Transverse colon (tissue), 4 donors: ENCODE results near the gene ARFGAP1.

ENCODE experiments used
- POLR2AphosphoS5 ChIP-seq, 3 donors: sonication (generic); formaldehyde crosslinking; IDR thresholded peaks; one replicate each; pipeline ENCODE4 v1.6.1; 2016; ENCODE audit warnings: antibody characterized with exemption in 3 of 3
- TF ChIP-seq, protein P1 (sequence below), 5 experiments: fragments of 200-600 bp in 3 of 5; fragments of 450-650 bp in 2 of 5; sonication (generic) in 3 of 5; IDR thresholded peaks; 1 replicate in 2 of 5; 2 replicates in 3 of 5; pipeline ENCODE4 v1.5.1; 2016 to 2017; ENCODE audit warnings: antibody characterized with exemption in 5 of 5, inconsistent platforms in 3 of 5, mild to moderate bottlenecking in 2 of 5, moderate library complexity in 1 of 5

- TF ChIP-seq, protein P1, sequence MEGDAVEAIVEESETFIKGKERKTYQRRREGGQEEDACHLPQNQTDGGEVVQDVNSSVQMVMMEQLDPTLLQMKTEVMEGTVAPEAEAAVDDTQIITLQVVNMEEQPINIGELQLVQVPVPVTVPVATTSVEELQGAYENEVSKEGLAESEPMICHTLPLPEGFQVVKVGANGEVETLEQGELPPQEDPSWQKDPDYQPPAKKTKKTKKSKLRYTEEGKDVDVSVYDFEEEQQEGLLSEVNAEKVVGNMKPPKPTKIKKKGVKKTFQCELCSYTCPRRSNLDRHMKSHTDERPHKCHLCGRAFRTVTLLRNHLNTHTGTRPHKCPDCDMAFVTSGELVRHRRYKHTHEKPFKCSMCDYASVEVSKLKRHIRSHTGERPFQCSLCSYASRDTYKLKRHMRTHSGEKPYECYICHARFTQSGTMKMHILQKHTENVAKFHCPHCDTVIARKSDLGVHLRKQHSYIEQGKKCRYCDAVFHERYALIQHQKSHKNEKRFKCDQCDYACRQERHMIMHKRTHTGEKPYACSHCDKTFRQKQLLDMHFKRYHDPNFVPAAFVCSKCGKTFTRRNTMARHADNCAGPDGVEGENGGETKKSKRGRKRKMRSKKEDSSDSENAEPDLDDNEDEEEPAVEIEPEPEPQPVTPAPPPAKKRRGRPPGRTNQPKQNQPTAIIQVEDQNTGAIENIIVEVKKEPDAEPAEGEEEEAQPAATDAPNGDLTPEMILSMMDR (IDR thresholded peaks at IDR 0.05): no peak
- TF ChIP-seq POLR2AphosphoS5 (IDR thresholded peaks at IDR 0.05): no peak
Measured at GRCh38 chr20:63269724-63270123, 2.9 kb upstream of the ARFGAP1 start.
